ENCODE data around the gene SAMD3.
"Not testable (repeated sequence)": the region's sequence is repeated elsewhere in the genome, so short reads cannot be mapped to it uniquely, and the experiment has no call there.

GRCh38 chr6:130149016-130149415 lies 73.7 kb downstream of the SAMD3 start:
- not testable (repeated sequence) for TF ChIP-seq CHD2 (IDR thresholded peaks at IDR 0.05; ENCODE audit: low read length, partially characterized antibody); CTCF (IDR thresholded peaks at IDR 0.05)
